Coronary artery (tissue), 2 donors: Measurements from ENCODE around the gene TRIM7.
"Not testable (repeated sequence)": the region's sequence is repeated elsewhere in the genome, so short reads cannot be mapped to it uniquely, and the experiment has no call there.

Experiments
- DNase-seq: peaks from one replicate; pipeline ENCODE4 v3.0.0-alpha.2; 2017; ENCODE audit warnings: low spot score
- H3K27ac ChIP-seq, 2 donors: fragments of 200-600 bp; sonication (generic); one replicate each; pipeline ENCODE4 v1.5.1; 2016 to 2019
- H3K4me3 ChIP-seq: fragments of 200-600 bp; sonication (generic); 2 replicates; pipeline ENCODE4 v1.5.1; 2016; ENCODE audit warnings: mild to moderate bottlenecking, moderate library complexity
- TF ChIP-seq, protein P1 (sequence below): fragments of 200-600 bp; sonication (generic); IDR thresholded peaks from one replicate; pipeline ENCODE4 v1.5.1; 2019; ENCODE audit warnings: antibody characterized with exemption

Gene TRIM7

DNA sequence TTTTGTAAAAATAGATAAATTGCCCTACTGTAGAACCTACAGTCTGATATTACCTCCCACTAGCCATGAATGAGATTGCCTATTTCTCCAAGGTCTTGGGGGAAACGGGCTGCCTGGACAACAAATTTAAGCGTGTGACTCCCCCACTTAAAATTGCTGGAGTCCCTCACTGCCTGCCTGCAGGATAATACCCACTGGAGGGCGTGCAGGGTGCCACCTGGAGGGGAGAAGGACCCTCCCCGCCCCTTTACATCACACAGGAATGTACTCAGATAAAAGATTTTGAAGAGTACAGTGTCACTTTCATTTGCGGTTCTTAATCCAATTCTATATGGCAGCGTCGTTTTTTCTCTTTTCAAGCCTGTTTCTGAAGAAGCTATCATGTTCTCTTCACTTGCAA lies 6.2 kb upstream of the TRIM7 start:
- no peak overlapping the region for H3K4me3 ChIP-seq
- TF ChIP-seq, protein P1, sequence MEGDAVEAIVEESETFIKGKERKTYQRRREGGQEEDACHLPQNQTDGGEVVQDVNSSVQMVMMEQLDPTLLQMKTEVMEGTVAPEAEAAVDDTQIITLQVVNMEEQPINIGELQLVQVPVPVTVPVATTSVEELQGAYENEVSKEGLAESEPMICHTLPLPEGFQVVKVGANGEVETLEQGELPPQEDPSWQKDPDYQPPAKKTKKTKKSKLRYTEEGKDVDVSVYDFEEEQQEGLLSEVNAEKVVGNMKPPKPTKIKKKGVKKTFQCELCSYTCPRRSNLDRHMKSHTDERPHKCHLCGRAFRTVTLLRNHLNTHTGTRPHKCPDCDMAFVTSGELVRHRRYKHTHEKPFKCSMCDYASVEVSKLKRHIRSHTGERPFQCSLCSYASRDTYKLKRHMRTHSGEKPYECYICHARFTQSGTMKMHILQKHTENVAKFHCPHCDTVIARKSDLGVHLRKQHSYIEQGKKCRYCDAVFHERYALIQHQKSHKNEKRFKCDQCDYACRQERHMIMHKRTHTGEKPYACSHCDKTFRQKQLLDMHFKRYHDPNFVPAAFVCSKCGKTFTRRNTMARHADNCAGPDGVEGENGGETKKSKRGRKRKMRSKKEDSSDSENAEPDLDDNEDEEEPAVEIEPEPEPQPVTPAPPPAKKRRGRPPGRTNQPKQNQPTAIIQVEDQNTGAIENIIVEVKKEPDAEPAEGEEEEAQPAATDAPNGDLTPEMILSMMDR, result no peak
- no peak overlapping the region for H3K27ac ChIP-seq
- no peak for DNase-seq

DNA sequence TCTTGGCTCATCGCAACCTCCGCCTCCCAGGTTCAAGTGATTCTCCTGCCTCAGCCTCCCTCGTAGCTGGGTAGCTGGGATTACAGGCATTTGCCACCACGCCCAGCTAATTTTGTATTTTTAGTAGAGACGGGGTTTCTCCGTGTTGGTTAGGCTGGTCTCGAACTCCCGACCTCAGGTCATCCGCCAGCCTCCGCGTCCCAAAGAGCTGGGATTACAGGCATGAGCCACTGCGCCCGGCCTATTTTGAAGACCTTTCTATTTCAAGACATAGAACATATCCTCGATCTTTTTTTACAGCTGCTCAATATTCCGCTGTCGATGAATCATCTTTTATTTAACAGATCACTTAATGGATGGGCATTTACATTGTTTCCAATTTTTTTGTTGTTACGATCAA lies 5.7 kb upstream of the TRIM7 start:
- not testable (repeated sequence) for DNase-seq, H3K27ac ChIP-seq

DNA sequence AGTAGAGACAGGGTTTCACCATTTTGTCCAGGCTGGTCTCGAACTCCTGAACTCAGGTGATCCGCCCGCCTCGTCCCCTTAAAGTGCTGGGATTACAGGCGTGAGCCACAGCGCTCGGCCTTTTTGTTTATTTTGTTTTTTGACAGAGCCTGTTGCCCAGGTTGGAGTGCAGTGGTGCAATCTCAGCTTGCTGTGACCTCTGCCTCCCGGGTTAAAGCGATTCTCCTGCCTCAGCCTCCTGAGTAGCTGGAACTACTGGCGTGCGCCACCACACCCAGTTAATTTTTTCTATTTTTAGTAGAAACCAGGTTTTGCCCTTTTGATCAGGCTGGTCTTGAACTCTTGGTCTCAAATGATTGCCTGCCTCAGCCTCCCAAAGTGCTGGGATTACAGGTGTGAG lies 5.2 kb upstream of the TRIM7 start:
- not testable (repeated sequence) for H3K4me3 ChIP-seq, DNase-seq, H3K27ac ChIP-seq

More for the DNA sequence above, 5.7 kb upstream of the TRIM7 start:
- H3K4me3 ChIP-seq, result not testable (repeated sequence)

DNA sequence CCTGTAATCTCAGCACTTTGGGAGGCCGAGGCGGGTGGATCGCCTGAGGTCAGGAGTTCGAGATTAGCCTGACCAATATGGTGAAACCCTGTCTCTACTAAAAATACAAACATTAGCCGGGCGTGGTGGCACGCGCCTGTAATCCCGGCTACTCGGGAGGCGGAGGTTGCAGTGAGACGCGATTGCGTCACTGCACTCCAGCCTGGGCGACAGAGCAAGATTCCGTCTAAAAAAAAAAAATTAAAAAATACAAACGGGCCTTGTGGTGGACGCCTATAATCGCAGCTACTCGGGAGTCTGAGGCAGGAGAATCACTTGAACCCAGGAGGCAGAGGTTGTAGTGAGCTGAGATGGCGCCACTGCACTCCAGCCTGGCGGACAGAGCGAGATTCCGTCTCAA lies 4.0 kb upstream of the TRIM7 start:
- not testable (repeated sequence) for H3K4me3 ChIP-seq, H3K27ac ChIP-seq, DNase-seq

DNA sequence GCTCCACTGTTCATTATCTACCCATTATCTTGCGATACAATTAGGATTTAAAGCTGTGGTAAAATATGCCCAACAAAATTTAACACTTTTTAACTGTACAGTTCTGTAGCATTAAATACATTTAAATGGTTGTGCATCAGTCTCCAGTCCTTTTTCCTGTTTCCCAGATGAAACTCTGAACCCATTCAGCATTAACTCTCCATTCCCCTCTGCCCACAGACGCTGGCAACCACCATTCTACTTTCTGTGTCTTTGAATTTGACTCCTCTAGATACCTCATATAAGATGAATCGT lies 2.9 kb upstream of the TRIM7 start:
- TF ChIP-seq, protein P1, result no peak
- DNase-seq, result no peak
- H3K4me3 ChIP-seq, result no peak overlapping the region
- H3K27ac ChIP-seq, result peak overlapping the region in 1 of 2 donors; percentile 72

DNA sequence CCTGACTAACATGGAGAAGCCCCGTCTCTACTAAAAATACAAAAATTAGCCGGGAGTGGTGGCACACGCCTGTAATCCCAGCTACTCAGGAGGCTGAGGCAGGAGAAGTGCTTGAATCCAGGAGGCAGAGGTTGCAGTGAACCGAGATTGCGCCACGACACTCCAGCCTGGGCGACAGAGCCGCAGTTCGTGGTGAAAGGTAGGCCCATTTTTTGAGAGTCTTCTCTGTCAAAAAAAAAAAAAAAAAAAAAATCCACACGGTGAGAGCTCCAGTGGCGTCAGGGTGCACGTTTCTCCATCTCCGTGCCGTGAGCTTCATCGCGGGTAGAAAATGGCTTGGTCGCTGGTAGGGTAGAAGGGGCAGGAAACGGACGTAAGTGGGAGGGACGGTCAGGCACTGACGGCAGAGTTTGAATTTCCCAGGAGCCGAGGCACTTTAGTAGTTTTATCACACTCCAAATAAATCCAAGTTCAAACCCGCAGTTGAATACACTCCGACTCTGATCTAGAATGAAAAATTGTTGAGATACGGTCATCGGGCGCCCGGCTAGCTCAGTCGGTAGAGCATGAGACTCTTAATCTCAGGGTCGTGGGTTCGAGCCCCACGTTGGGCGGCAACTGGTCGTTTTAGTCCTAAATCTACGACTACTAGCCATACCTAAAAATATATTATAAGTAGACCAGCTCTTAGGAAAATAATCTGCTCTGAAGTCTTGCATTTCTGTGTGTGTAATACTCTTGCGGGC lies 2.4 kb upstream of the TRIM7 start:
- peak overlapping the region; percentile 82 for H3K4me3 ChIP-seq
- H3K27ac ChIP-seq, result peak overlapping the region; percentile 72 to 92
- DNase-seq, result no peak

DNA sequence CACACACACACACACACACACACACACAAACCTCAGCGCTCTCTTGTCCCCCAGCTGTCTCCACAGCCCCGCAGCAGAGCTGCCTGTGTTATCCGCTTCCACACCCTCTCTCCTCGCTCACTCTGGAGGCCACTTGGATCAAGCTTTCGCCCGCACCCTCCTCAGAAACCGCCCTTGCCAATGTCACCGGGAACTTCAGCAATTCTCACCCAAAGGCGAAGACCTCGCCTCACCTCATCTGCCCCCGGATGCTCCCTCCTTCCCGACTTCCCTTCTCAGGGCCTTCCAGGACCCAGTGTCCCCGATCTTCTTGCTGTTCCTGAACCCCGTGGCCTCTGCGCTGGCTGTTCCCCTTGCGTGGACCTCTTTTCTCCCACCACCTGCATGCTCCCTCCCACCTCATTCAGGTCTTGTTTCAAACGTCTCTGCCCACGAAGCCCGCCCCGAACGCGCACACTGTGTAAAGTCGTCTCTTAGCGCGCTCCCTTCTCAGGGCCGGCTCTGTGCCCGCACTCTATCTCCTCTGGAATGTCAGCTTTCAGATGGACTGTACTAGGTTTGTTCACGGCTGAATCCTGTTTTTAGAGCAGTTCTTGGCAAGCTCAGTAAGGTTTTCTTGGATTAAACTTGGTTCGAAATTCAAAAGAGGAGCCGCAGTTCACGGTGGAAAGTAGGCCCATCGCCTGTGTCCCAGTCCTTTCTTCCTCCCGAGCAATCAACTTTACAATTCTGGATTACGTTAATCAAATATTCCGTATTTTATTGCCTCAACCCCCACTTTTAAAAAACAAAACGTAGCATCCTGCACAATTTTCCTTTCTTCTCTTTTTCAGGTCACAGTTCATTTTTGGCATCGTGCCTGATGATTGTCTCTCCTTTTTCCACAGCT lies 1.0 kb upstream of the TRIM7 start:
- Histone ChIP-seq H3K4me3 (peak overlapping the region; percentile 82), H3K27ac (peak overlapping the region; percentile 72 to 92)
- TF ChIP-seq, protein P1, result no peak
- DNase-seq, result no peak

More for the DNA sequence above, 2.4 kb upstream of the TRIM7 start:
- TF ChIP-seq, protein P1, result no peak

DNA sequence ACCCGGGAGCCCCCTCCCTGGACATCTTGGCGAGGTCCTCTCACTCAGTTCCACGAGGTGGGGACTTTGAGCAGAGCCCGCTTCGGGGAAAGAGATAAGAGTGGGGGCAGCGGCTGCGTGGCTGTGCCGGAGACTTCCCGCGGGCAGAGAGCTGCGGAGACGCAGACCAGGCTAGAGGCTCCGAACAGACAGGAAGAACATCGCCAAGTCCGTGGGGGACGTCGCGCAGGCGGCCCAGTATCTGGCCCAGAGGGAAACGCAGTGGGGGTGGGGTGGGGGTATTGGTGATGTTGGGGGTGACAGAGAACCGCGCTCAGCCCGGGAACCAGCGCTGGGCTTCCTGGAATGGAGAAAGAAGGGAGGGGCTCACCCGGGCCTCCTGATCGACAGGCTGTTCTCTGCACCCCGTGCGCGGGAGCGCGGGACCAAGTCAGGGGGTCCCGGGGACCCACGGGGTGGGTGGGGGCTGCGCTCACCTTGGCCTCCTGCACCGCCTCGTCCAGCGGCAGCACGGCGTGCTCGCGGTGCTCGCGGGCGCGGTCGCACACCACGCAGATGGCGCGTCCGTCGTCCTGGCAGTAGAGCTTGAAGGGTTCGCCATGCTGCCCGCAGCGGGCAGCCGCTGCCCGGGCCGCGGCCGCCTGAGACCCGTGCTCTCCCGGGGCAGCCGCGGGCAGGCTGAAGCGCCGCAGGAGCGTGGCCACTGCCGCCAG lies 727 bp downstream of the TRIM7 start:
- TF ChIP-seq, protein P1, result no peak
- no peak for DNase-seq
- Histone ChIP-seq H3K27ac (peak overlapping the region; percentile 72 to 92), H3K4me3 (peak overlapping the region; percentile 82)
